Neural cell (in vitro differentiated cells): ENCODE data around the gene SPR.

Experiments
- CTCF ChIP-seq: fragments of 450-650 bp; IDR thresholded peaks from 2 replicates; pipeline ENCODE4 v1.5.1; 2014; ENCODE audit warnings: antibody characterized with exemption, mild to moderate bottlenecking, moderate library complexity; ENCODE audit not compliant: poor library complexity, severe bottlenecking
- EZH2 ChIP-seq: fragments of 200-600, 300-800 bp; shearing (Covaris generic), sonication (generic); IDR thresholded peaks from 2 replicates; pipeline ENCODE4 v1.6.1; 2014; ENCODE audit warnings: antibody characterized with exemption, low read length, borderline replicate concordance, mild to moderate bottlenecking; ENCODE audit not compliant: insufficient read depth, poor library complexity, severe bottlenecking
- MXI1 ChIP-seq: fragments of 450-650 bp; conservative IDR thresholded peaks from 2 replicates; pipeline ENCODE4 v1.6.1; 2014; ENCODE audit warnings: antibody characterized with exemption, mild to moderate bottlenecking; ENCODE audit not compliant: poor library complexity, severe bottlenecking
- POLR2AphosphoS5 ChIP-seq: IDR thresholded peaks from 2 replicates; pipeline ENCODE4 v1.6.1; 2012
- RAD21 ChIP-seq: fragments of 450-650 bp; conservative IDR thresholded peaks from 2 replicates; pipeline ENCODE4 v1.6.1; 2014; ENCODE audit warnings: antibody characterized with exemption, mild to moderate bottlenecking, moderate library complexity
- SMC3 ChIP-seq: fragments of 450-650 bp; conservative IDR thresholded peaks from 2 replicates; pipeline ENCODE4 v1.6.1; 2014; ENCODE audit warnings: antibody characterized with exemption, mild to moderate bottlenecking, moderate library complexity; ENCODE audit not compliant: poor library complexity
- TAF1 ChIP-seq: IDR thresholded peaks from 2 replicates; pipeline ENCODE4 v1.6.1; 2012; ENCODE audit warnings: low read depth

- TF ChIP-seq CTCF, result no peak
- no peak for TF ChIP-seq POLR2AphosphoS5
- TF ChIP-seq EZH2, result no peak
- TF ChIP-seq TAF1, result no peak
- no peak for TF ChIP-seq SMC3
- no peak for TF ChIP-seq RAD21
- TF ChIP-seq MXI1, result no peak
These were observed 1.4 kb downstream of the SPR start for GRCh38 chr2:72888438-72889202.
